NCI-H526 (cell line): ENCODE measurements around the gene SLC8A1.
"Not testable (repeated sequence)": the region's sequence is repeated elsewhere in the genome, so short reads cannot be mapped to it uniquely, and the experiment has no call there.

Source experiments
- DNase-seq, 2 experiments: peaks; one replicate each; lab custom pipeline; 2025; lab: John Stamatoyannopoulos, UW

Gene SLC8A1

DNA sequence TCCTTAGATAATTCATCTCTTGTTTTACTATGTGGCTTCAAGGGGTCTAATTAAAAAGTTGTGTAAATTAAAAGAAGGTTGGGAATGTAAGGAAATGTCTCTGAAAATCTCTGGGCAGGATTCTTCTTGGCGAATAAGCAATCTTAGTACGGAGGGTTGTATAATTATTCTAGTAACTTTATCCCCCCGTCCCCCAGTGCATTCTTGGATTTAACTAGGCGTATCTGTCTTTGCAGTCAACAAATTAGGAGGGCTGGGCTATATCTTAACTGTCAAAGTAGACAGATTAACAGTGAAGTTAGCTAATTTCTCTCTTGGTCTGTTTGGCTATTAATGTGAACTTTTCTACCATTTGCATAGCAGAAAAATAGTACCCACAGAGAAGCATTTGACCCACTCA, 343.0 kb downstream of the SLC8A1 start:
- no peak for DNase-seq

DNA sequence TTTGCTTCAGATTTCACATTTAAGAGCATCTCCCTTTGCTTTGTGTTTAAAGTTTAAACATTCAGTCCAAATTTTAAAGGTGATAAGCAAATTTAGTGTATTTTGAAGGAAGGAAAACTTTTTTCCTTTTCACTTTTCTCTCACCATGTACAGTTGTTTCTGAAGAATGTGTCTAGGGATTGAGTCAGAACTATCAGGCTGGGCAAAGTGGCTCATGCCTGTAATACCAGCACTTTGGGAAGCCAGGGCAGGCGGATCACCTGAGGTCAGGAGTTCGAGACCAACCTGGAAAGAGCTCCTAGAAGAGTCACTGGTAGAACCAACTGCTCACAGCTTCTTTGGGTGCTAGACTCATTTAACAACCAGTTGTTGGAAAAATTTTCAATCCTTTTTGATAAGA, 345.8 kb downstream of the SLC8A1 start:
- no peak for DNase-seq

- no peak for DNase-seq
These were observed 346.3 kb downstream of the SLC8A1 start for GRCh38 chr2:40105593-40105992.

DNA sequence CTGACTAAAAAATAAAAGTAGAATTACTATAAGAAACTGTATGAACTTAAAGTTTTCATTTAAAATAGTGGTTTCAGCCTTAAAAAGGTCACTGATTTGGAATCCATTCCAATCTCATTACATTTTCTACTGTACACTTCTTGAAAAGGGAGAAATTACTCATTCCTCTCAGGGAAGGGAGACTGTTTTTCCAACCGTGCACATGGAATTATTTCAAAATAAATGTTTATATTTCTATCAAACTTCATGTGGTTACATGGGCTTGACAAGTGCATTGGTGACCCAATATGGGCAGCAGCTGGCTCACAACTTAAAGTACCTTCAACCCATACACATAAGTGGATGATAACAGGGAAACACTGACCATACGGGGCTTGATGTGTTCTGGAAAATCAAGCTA, 348.3 kb downstream of the SLC8A1 start:
- DNase-seq = no peak

DNA sequence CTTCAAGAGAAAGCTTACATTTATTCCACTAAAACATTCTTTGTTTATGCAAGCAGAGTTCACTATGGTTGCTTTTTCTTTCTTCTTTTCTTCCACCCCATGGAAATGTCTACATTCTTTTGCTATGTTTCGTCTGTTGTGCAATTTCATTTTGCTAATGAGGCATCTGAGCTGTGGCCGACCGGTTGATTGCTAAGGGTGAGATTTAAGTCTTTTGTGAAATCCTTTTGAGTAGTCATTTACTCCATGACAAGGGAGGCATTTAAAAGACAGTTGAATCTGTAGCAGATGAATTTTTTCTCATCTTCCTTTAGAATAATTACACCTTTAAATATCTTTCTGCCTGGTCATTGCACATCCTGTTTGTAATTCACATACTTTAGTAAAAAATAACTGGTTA, 348.7 kb downstream of the SLC8A1 start:
- DNase-seq = no peak

DNA sequence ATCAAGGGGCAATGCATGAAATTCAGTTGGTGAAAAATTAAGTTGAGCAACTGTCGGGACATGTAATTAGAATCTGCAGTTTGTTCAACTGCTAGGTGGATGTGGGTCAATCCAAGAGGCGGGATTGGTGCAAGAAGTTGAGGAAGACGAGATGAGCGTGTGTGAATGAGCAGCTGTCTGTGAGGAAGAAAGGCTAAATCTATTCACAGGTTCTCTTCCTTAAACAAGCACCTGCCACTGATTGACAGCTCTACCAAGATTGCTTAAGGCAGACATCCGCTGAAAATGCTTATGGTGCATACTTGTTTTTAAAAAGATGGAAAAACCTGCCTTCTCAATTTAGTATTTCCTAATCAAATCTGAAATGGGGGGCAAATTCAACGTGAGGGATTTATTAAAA, 349.4 kb downstream of the SLC8A1 start:
- no peak for DNase-seq

DNA sequence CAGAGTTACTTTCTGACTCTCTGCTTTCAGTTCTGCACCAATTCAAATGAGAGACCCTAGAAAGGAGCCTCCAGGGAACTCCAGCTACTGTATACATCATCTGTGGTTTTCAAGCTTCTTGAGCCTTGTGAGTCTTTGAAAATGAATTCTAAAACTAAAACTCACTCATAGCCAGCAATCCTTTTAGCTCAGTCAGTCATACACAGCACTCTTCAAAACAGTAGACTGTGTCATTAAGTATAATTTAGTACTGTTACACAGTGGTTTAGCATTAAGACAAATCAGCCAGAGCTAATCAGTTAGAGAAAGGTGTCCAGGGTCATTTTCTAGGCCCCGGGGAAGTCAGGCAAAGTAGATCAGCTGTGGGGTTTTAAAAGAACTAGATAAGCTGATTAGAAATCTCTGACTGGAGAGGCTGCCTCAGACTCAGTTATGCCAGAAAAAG, 350.7 kb downstream of the SLC8A1 start:
- DNase-seq = peak in 1 of 2 experiments; percentile 8

- no peak for DNase-seq
These were observed 351.2 kb downstream of the SLC8A1 start for GRCh38 chr2:40100676-40101075.

DNA sequence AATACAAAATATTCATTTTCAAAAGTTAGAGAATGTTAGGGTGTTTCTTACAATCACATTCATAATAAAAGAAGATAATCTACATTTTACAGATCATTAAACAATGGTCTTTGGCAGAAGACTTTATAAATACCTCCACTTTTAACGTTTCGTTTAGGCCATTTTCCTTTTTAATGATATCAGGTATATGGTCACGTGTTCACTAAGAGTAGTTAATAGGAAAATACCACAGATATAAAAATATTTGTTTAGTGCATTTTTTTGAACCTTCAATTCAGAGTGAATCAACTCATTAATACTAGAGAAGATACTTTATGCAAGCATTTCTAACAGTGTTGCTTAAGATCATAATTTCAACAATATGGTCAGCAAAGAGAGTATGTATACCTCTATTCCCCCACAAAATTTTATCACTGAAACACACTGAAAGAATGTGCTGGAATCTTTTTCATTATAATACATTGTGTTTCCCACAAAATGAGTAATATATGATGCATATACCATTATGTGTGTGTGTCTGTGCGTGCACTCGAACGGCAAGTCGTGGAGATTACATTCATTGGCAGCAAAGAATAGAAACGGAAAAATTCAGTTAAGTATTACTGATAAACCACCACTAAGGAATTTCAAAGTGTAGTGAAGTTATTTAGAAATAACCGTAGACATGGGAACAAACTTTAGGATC, 353.0 kb downstream of the SLC8A1 start:
- DNase-seq = no peak

GRCh38 chr2:40097691-40098385, 354.1 kb downstream of the SLC8A1 start:
- DNase-seq = no peak

GRCh38 chr2:40096360-40096759, 355.5 kb downstream of the SLC8A1 start:
- DNase-seq = no peak

- DNase-seq = no peak
These were observed 356.9 kb downstream of the SLC8A1 start for GRCh38 chr2:40095000-40095399.

- DNase-seq = no peak
These were observed 357.4 kb downstream of the SLC8A1 start for GRCh38 chr2:40094451-40094850.

DNA sequence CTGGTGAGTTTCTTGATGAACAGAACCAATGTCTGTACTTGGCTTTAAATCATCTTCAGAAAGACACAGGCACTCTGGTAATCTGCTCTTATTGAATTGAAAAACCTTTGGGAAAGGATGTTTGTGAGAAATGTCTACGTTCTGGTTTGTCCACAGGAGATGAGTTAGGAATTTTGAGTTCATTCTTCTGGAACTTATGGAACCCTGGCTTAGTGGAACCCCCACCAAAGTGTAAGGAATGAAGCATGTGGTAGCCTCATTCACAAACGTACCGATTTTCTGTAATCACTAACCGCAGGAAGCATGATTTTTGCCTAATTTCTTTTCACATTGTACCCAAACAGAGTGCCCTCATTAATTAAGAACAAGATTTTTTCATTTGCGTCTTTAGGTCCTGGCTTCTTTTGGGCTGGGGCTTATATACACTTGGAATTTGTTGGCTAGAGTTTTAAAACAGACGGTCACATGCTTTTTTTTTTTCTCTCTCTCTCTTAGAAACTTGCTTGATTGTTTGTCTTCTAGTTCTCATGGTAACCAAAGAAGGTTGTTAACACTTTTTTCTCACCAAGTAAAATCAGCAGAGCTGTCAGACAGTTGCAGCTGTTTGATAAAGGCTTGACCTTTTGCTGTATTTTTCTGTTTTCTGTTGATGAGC, 358.7 kb downstream of the SLC8A1 start:
- no peak for DNase-seq

DNA sequence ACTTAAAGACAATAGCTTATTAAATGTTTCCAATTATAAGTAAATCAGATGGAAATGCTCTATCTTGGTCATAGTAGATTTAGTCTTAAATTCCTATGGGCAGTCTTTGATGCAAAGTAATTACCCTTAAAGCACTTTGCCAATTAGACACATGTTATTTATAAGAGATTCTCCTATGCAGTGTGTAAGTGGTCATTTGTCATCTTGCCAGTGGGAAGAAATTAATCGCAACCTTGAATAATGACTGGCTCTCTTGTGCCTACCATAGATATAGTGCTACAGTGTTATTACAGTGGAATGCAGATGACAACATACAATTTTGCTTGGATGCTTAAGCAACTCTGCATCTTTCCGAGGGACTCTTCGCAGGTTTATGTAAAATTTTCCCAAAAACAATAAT, 361.8 kb downstream of the SLC8A1 start:
- no peak for DNase-seq

DNA sequence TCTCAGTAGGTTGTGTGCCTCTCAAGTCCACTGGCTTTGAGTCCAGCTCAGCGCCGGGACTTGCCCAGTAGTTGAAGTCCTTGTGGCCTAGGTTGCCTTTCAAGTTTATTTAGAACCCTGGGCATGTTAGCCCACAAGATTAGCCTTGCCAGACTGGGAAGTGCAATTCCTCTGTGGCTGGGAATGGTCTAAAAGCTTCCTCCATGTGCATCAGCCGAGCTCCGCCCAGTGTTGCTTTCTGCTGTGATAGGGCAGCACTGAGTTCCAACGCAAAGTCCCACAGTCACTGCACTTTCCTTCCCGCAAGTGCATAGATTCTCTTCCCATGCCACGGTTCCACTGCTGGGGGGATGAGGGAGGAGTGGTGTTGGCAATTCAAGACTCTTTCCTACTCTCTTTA, 364.0 kb downstream of the SLC8A1 start:
- DNase-seq = no peak

DNA sequence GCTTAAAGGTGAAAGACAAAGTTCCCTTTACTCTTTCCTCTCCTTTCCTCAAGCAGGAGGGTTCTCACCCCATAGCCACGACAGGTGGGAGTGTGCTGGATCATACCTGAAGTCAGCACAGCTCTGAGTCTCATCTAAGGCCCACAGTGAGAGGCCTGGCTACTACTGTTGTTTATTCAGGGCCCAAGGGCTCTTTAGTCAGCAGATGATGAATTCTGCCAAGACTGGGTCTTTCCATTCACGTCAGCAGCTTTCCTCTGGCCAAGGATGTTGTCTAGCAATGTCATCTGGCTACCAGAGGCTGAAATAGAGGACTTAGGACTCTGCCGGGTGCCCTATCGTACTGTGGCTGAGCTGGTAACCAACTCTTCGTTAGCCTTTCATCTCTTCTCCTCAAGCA, 364.5 kb downstream of the SLC8A1 start:
- DNase-seq = no peak

- no peak for DNase-seq
These were observed 366.1 kb downstream of the SLC8A1 start for GRCh38 chr2:40085786-40086185.

- DNase-seq = not testable (repeated sequence)
These were observed 378.6 kb downstream of the SLC8A1 start for GRCh38 chr2:40073336-40073735.

DNA sequence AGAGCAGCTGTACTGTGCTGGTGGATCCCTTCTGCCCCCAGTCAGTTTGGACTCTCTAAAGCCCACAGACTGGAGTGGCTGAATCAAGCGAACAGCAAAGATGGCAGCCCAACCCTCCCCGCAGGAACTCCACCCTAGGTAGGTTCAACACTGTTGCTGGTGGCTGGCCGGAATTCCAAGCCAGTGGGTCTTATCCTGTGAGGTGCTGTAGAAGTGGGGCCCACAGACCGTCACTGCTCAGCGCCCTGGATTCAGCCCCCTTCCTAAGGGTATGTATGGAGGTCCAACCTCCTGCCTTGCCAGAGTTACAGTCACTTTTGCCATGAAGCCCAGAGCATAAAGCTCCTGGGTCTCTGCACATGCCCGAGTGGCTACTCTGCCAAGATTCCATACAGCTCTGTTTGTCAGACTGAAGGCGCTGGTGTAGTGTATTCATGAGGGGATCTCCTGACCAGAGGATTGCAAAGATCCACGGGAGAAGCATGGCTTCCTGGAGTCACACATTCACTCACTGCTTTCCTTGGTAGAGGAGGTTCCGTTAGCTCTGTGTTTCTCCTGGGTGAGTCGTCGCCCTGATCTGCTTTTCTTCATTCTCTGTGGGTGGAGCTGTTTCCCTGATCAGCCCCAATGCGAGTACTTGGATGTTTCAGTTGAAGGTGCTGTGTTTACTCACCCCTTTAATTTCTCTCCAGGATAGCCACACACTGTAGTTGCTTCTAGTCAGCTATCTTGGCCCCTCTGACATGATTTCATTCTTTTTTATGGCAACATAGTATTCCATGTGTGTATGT, 379.3 kb downstream of the SLC8A1 start:
- no peak for DNase-seq

- DNase-seq = no peak
These were observed 389.5 kb downstream of the SLC8A1 start for GRCh38 chr2:40062381-40062780.

DNA sequence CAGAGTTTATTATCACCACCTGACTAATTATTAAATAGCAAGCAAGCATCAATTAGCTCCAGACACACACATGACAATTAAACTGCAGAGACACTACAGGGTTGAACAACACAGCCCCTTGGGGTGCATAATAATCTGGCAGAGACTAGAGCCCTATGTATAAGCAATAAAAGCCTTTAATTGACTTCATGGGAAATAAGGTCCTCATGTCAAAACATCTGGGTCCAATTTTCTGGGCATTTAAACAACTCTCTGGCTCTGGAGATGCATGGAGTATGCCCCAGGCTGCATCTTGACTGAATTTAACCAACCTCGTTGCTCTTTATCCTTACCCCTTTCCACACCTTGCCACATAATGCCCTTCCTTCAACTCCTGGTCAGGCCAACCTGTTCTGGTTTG, 402.1 kb downstream of the SLC8A1 start:
- no peak for DNase-seq
